BLaER1 treated with 17β-estradiol and CSF1 and Interleukin-3, amounts not matched to agents 10 nM and 100 nM (cell line): ENCODE results near the gene CNGB1.

Source experiments
- H3K27ac ChIP-seq, 11 experiments: shearing (Covaris generic); formaldehyde crosslinking; 2 replicates each; pipeline ENCODE4 v1.8.1; 2022
- H3K27me3 ChIP-seq, 11 experiments: shearing (Covaris generic); formaldehyde crosslinking; 2 replicates each; pipeline ENCODE4 v1.8.1; 2022
- H3K36me3 ChIP-seq, 11 experiments: shearing (Covaris generic); formaldehyde crosslinking; 2 replicates each; pipeline ENCODE4 v1.8.1; 2022
- H3K4me1 ChIP-seq, 10 experiments: shearing (Covaris generic); formaldehyde crosslinking; 2 replicates each; pipeline ENCODE4 v1.8.1; 2022
- H3K4me2 ChIP-seq, 11 experiments: shearing (Covaris generic); formaldehyde crosslinking; 2 replicates each; pipeline ENCODE4 v1.8.1; 2022
- H3K4me3 ChIP-seq, 10 experiments: shearing (Covaris generic); formaldehyde crosslinking; 2 replicates each; pipeline ENCODE4 v1.8.1; 2022
- H3K9ac ChIP-seq, 11 experiments: shearing (Covaris generic); formaldehyde crosslinking; 2 replicates each; pipeline ENCODE4 v1.8.1; 2022
- H3K9me3 ChIP-seq, 11 experiments: shearing (Covaris generic); formaldehyde crosslinking; replicated peaks in 1 of 11; 2 replicates each; pipeline ENCODE4 v1.8.1; 2022
- H4K20me1 ChIP-seq, 11 experiments: shearing (Covaris generic); formaldehyde crosslinking; 2 replicates each; pipeline ENCODE4 v1.8.1; 2022
- Cebpa-rat ChIP-seq, 11 experiments: shearing (Covaris generic); IDR thresholded peaks; 2 replicates each; pipeline ENCODE4 v1.8.1; 2022

CNGB1 gene

DNA sequence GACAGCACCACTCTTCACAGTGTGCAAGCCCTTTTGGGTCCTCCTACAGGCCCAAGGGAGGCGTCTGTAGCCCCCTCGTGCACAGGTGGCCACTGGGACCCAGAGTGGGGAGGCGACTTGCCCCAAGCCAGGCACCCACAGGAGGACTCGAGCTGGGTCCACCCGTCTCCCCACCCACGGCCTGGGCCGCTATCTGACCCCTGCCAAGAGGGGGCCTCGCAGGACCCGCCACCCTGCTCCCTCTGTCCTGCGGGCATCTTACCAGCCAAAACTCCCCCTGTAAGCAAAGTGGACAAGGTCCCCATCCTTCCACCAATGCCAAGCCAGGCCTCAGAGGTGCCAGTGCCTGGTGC, 31.1 kb downstream of the CNGB1 start:
- no peak for TF ChIP-seq Cebpa-rat (IDR thresholded peaks at IDR 0.05)
- no peak overlapping the region for H3K4me2 ChIP-seq
- no peak overlapping the region for H3K4me3 ChIP-seq
- H3K27me3 ChIP-seq = no peaks in the 10 kb centered on the region
- H3K9me3 ChIP-seq = no peaks in the 10 kb centered on the region
- H4K20me1 ChIP-seq = no peaks in the 10 kb centered on the region; a peak in 1 of 22 replicates
- H3K4me1 ChIP-seq = peaks cover 0 to 11% (median 2%) of the 10 kb centered on the region in 10 experiments; a peak in 8 of 20 replicates
- H3K27ac ChIP-seq = no peak overlapping the region
- no peak overlapping the region for H3K9ac ChIP-seq
- H3K36me3 ChIP-seq = no peaks in the 10 kb centered on the region

DNA sequence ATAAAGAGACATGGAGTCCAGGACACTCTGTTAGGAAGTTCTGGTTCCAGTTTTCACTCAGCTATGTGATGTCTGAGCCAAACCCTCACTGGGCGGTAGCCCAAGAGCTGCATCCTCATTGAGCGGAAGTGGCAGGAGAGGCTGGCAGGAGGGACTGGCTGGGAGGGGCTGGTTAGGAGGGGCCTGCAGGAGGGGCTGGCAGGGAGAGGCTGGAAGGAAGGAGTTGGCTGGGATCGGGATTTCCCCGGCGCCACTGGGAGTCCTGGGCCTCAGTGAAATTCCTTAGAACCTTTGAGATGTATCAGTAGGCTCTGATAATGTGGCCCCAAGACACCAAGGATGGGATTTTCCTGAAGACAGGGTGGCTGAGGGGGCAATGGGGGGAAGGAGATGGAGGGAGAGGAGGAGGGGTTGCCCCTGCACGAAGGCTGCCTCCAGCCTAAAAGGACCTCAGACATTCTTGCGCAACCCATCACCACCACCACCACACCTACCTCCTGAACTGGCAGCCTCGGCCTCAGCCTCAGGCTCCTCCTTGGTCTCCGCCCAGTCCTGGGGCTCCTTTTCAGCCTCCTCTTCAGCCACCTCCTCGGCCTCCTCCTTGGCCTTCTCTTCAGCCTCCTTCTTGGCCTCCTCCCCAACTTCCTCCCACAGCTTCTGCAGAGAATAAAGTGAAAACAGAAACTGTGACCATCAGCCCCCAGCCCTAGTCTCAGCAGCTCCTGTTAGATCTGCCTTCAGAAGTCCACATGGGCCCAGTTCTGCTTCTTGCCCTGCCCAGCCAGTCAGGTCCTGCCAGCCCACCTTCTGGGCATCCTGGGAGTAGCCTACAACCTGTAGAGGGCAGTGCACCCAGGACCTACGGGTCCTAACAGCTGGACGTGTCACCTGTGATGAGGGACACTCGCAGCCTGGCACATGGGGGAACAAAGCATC, 31.7 kb downstream of the CNGB1 start:
- no peak overlapping the region for H3K4me3 ChIP-seq
- no peaks in the 10 kb centered on the region for H3K27me3 ChIP-seq
- H3K9ac ChIP-seq = no peak overlapping the region
- H3K9me3 ChIP-seq = no peaks in the 10 kb centered on the region
- H4K20me1 ChIP-seq = no peaks in the 10 kb centered on the region; a peak in 1 of 22 replicates
- no peaks in the 10 kb centered on the region for H3K36me3 ChIP-seq
- peak overlapping the region in 5 of 11 experiments; percentile 14 to 38 (median 26); a peak in 5 of 22 replicates for H3K4me2 ChIP-seq
- H3K27ac ChIP-seq = no peak overlapping the region
- peaks cover 0 to 11% (median 2%) of the 10 kb centered on the region in 10 experiments; a peak in 8 of 20 replicates for H3K4me1 ChIP-seq
- peak in 9 of 11 experiments; percentile 38 to 84 (median 50); a peak in 13 of 22 replicates for TF ChIP-seq Cebpa-rat (IDR thresholded peaks at IDR 0.05)

DNA sequence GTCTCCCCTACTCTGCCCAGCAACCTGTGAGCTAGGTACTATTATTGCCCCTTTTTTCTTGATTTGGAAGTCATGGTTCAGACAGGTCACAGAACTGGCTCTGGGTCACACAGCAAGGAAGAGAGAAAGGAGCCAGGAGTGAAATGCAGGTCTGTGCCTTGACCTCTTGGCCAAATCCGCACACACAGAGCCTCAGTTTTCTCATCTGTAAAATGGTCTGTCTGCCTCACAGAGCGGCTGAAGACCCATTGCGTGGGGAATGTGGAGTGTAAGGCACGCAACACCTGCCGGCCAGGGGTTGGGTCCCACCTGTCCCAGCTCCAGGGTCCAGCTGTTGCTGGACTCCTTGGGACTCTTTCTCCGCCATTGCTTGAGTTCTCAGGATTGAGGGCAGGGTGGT, 32.4 kb downstream of the CNGB1 start:
- H3K9ac ChIP-seq = no peak overlapping the region
- no peaks in the 10 kb centered on the region for H3K27me3 ChIP-seq
- H3K4me1 ChIP-seq = peaks cover 0 to 11% (median 2%) of the 10 kb centered on the region in 10 experiments; a peak in 8 of 20 replicates
- H3K9me3 ChIP-seq = no peaks in the 10 kb centered on the region
- no peak for TF ChIP-seq Cebpa-rat (IDR thresholded peaks at IDR 0.05)
- H3K4me3 ChIP-seq = no peak overlapping the region
- no peak overlapping the region for H3K4me2 ChIP-seq
- no peaks in the 10 kb centered on the region for H3K36me3 ChIP-seq
- H3K27ac ChIP-seq = no peak overlapping the region
- no peaks in the 10 kb centered on the region; a peak in 1 of 22 replicates for H4K20me1 ChIP-seq

DNA sequence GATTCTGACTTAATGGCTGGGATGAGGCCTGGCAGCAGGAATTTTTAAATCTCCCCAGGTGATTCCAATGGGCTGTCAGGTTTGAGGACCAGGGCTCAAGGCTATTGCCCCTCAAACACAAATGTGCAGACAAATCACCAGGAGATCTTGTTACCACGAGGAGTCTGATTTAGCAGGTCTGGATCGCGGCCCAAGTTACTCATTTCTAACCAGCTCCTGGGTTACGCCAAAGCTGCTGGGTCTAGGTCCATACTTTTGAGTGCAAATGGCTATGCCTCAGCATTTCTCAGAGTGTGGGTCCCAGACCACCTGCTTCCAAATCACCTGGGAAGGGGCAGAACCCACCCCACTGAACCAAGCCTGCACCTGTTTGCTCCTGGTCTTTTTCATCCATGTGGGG, 33.1 kb downstream of the CNGB1 start:
- no peak overlapping the region for H3K27ac ChIP-seq
- H3K9ac ChIP-seq = no peak overlapping the region
- no peaks in the 10 kb centered on the region for H3K36me3 ChIP-seq
- TF ChIP-seq Cebpa-rat (IDR thresholded peaks at IDR 0.05) = no peak
- no peak overlapping the region for H3K4me2 ChIP-seq
- no peaks in the 10 kb centered on the region for H3K9me3 ChIP-seq
- H4K20me1 ChIP-seq = no peaks in the 10 kb centered on the region; a peak in 1 of 22 replicates
- H3K4me1 ChIP-seq = peaks cover 0 to 11% (median 2%) of the 10 kb centered on the region in 10 experiments; a peak in 8 of 20 replicates
- no peak overlapping the region for H3K4me3 ChIP-seq
- no peaks in the 10 kb centered on the region for H3K27me3 ChIP-seq

DNA sequence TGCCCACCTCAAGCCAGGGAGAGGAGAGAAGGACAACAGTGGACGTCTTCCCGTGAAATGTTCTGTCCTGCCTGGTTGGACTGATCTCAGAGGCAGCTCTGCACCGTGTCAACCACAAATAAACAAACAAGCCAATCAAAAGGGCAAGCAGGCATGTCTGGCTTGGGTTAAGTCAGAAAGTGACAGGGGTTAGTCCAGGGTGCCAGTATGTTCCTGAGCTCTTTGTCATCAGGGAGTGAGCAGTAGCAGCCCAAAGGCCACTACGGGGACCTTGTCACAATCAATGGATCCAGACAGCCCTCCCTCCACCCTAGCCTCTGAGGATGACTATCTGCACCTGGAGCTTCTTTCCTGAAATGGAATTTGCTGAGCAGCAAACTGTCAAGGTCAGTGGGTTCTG, 35.0 kb downstream of the CNGB1 start:
- Histone ChIP-seq H3K9ac (no peak overlapping the region), H3K4me1 (peaks cover 0 to 21% (median 7%) of the 10 kb centered on the region in 10 experiments; a peak in 14 of 20 replicates), H3K4me3 (no peak overlapping the region), H3K36me3 (no peaks in the 10 kb centered on the region), H4K20me1 (no peaks in the 10 kb centered on the region; a peak in 1 of 22 replicates), H3K27me3 (no peaks in the 10 kb centered on the region), H3K27ac (no peak overlapping the region), H3K9me3 (peaks cover 0 to 11% (median 7%) of the 10 kb centered on the region in 11 experiments; a peak in 8 of 22 replicates), H3K4me2 (no peak overlapping the region)
- TF ChIP-seq Cebpa-rat (IDR thresholded peaks at IDR 0.05) = no peak

DNA sequence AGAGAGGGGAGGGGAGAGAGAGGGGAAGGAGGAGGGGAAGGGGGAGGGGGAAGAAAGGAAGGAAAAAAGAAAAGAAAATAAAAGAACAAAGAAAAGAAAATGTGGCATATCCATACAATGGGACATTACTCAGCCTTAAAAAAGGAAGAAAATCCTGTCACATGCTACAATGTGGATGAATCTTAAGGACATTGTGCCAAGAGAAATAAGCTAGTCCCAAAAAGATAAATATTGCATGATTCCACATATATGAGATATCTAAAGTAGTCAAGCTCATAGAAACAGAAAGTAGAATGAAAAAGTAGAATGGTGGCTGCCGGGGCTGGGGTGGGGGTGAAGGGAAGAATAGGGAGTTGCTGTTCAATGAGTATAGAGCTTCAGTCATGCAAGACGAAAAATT, 40.4 kb downstream of the CNGB1 start:
- Histone ChIP-seq H3K36me3 (no peaks in the 10 kb centered on the region), H3K4me1 (peaks cover 0 to 9% (median 5%) of the 10 kb centered on the region in 10 experiments; a peak in 10 of 20 replicates), H3K27ac (no peak overlapping the region), H3K27me3 (no peaks in the 10 kb centered on the region), H3K9ac (no peak overlapping the region), H4K20me1 (no peaks in the 10 kb centered on the region), H3K4me3 (no peak overlapping the region), H3K4me2 (no peak overlapping the region), H3K9me3 (peaks cover 0 to 17% (median 7%) of the 10 kb centered on the region in 11 experiments; a peak in 9 of 22 replicates)
- TF ChIP-seq Cebpa-rat (IDR thresholded peaks at IDR 0.05) = no peak

DNA sequence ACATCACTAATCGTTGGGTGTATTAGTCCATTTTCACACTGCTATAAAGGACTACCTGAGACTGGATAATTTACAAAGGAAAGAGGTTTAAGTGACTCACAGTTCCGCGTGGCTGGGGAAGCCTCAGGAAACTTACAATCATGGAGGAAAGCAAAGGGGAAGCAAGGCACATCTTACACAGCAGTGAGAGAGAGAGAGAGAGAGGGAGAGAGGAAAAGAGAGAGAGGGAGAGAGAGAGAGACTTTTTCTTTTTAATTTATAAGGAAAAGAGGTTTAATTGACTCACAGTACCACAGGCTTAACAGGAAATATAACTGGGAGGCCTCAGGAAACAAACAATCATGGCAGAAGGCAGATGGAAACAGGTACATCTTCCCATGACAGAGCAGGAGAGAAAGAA, 41.7 kb downstream of the CNGB1 start:
- no peak for TF ChIP-seq Cebpa-rat (IDR thresholded peaks at IDR 0.05)
- Histone ChIP-seq H3K4me2 (no peak overlapping the region), H3K36me3 (no peaks in the 10 kb centered on the region), H4K20me1 (no peaks in the 10 kb centered on the region), H3K4me3 (no peak overlapping the region), H3K4me1 (peaks cover 0 to 19% (median 13%) of the 10 kb centered on the region in 10 experiments; a peak in 13 of 20 replicates), H3K9me3 (peaks cover 0 to 17% (median 7%) of the 10 kb centered on the region in 11 experiments; a peak in 9 of 22 replicates), H3K27me3 (no peaks in the 10 kb centered on the region), H3K27ac (no peak overlapping the region), H3K9ac (no peak overlapping the region)

DNA sequence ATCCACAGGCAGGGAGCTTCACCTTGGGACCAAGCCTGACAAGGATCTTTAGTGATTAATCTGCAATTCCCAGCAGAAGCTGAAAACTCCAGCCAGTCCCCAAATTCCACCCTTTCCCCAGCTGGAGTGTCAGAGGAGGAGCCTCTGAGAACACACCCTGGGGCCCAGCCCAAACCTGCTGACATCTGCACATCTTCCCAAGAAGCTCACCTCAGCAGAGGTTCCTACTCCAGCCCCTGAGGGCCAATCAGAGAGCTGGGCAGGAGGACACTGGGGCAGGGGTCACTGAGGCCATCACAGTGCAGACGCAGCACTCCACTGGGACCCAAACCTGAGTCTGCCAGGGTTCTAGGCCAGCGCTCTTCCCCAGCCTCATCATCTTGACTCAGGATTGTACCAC, 44.9 kb downstream of the CNGB1 start:
- H3K27ac ChIP-seq = no peak overlapping the region
- H3K9ac ChIP-seq = no peak overlapping the region
- H3K9me3 ChIP-seq = peaks cover 0 to 6% (median under 1%) of the 10 kb centered on the region in 11 experiments; a peak in 7 of 22 replicates
- H3K4me1 ChIP-seq = peaks cover 0 to 19% (median 10%) of the 10 kb centered on the region in 10 experiments; a peak in 14 of 20 replicates
- H3K27me3 ChIP-seq = no peaks in the 10 kb centered on the region
- no peaks in the 10 kb centered on the region for H4K20me1 ChIP-seq
- no peak overlapping the region for H3K4me2 ChIP-seq
- no peak overlapping the region for H3K4me3 ChIP-seq
- H3K36me3 ChIP-seq = no peaks in the 10 kb centered on the region
- TF ChIP-seq Cebpa-rat (IDR thresholded peaks at IDR 0.05) = no peak

DNA sequence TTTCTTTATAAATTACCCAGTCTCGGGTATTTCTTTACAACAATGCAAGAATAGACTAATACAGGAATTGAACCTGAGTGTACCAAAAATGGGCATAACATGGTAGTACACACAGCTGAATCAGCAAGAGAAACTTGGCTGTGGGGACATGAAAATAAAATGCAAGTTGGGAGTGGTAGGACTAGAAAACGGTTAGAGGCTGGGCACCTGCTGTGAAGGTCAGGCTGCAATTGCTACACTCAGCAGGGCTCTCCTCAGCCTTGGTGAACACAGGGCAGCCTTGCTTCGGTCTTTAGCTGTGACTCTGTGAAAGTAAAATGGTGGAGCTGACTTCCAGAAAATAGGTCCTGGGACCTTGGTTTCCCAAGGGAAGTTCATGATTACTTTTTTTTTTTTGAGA, 45.6 kb downstream of the CNGB1 start:
- Histone ChIP-seq H3K9ac (no peak overlapping the region), H3K36me3 (no peaks in the 10 kb centered on the region), H4K20me1 (no peaks in the 10 kb centered on the region), H3K4me3 (no peak overlapping the region), H3K4me1 (peaks cover 0 to 19% (median 11%) of the 10 kb centered on the region in 10 experiments; a peak in 14 of 20 replicates), H3K4me2 (peak overlapping the region in 6 of 11 experiments; percentile 3 to 55 (median 40); a peak in 7 of 22 replicates), H3K27me3 (no peaks in the 10 kb centered on the region), H3K9me3 (peaks cover 0 to 6% (median 0%) of the 10 kb centered on the region in 11 experiments; a peak in 1 of 22 replicates), H3K27ac (no peak overlapping the region; a peak in 1 of 22 replicates)
- no peak for TF ChIP-seq Cebpa-rat (IDR thresholded peaks at IDR 0.05)
